Measurements from ENCODE around the gene UGDH. TPM values are rescaled to one million over a fixed set of nuclear protein-coding genes. Genes with fewer than 3 reads are reported as not detected.

Gene UGDH
- total and polyA plus RNA-seq, 2 of the 8 experiments (the other 6 are each of a cell fraction or from before 2014, with no cell fraction given) = 32.0 to 128 TPM

- H2BK5ac ChIP-seq (ENCODE audit: low read depth, low read length) = no peak overlapping the region
- no peak overlapping the region for H3K27ac ChIP-seq (ENCODE audit: low read depth, low read length)
- DNase-seq (ENCODE audit: low read depth in 1 of 2, low spot score in 2 of 2) = no peak
These were observed 25.1 kb downstream of the UGDH start for GRCh38 chr4:39502019-39502663.

More at GRCh38 chr4:39502019-39502663, 25.1 kb downstream of the UGDH start:
- Histone ChIP-seq H4K20me1 (replicated peaks in 1 of 2; ENCODE audit: control insufficient read depth in 1 of 2, insufficient read depth in 2 of 2, low read length in 2 of 2) (no peaks in the 10 kb centered on the region), H3K4me1 (replicated peaks in 1 of 4; ENCODE audit: control insufficient read depth in 3 of 4, insufficient read depth in 4 of 4, low read length in 3 of 4) (no peaks in the 10 kb centered on the region), H4K8ac (ENCODE audit: extremely low read depth, insufficient read depth, low read length) (no peak overlapping the region), H2AK5ac (ENCODE audit: low read depth, low read length) (no peak overlapping the region), H3K56ac (replicated peaks; ENCODE audit: insufficient read length, low read depth, low read length) (no peak overlapping the region), H2BK120ac (replicated peaks; ENCODE audit: low read depth, low read length) (no peak overlapping the region), H3K4me3 (ENCODE audit: extremely low read depth in 1 of 4, insufficient read depth in 2 of 4, low read depth in 3 of 4, low read length in 4 of 4) (no peak overlapping the region), H3K4ac (replicated peaks; ENCODE audit: insufficient read length, low read depth, low read length) (no peak overlapping the region), H2BK12ac (ENCODE audit: low read depth, low read length) (no peak overlapping the region), H3K79me2 (ENCODE audit: control insufficient read depth in 1 of 2, insufficient read depth in 2 of 2, low read length in 2 of 2) (no peaks in the 10 kb centered on the region), H3K23ac (ENCODE audit: insufficient read length) (no peak overlapping the region), H2BK20ac (ENCODE audit: low read length) (no peak overlapping the region), H3K27me3 (replicated peaks in 1 of 4; ENCODE audit: control insufficient read depth in 3 of 4, extremely low read depth in 1 of 4, insufficient read depth in 3 of 4, low read length in 3 of 4) (no peaks in the 10 kb centered on the region), H3K18ac (ENCODE audit: extremely low read depth, low read length) (no peak overlapping the region), H2AFZ (ENCODE audit: low read length) (no peak overlapping the region), H2BK15ac (ENCODE audit: low read length) (no peak overlapping the region), H3K79me1 (ENCODE audit: low read depth, low read length) (no peaks in the 10 kb centered on the region), H3K9ac (replicated peaks in 1 of 4; ENCODE audit: extremely low read depth in 1 of 4, low read depth in 3 of 4, low read length in 3 of 4) (no peak overlapping the region), H3K23me2 (ENCODE audit: low read depth, low read length) (no peaks in the 10 kb centered on the region), H4K91ac (replicated peaks; ENCODE audit: insufficient read length, low read length) (no peak overlapping the region), H3K36me3 (ENCODE audit: control insufficient read depth in 2 of 4, insufficient read depth in 4 of 4, low read length in 3 of 4) (peaks cover 16 to 77% (median 49%) of the 10 kb centered on the region in 4 experiments), H3K9me3 (ENCODE audit: insufficient read depth in 2 of 2, low read depth in 1 of 2, low read length in 1 of 2) (no peaks in the 10 kb centered on the region), H4K5ac (ENCODE audit: insufficient read length, low read depth, low read length) (no peak overlapping the region), H3K14ac (ENCODE audit: insufficient read length) (no peak overlapping the region), H3K4me2 (ENCODE audit: insufficient read depth in 1 of 2, low read depth in 2 of 2, low read length in 2 of 2) (no peak overlapping the region)
- no peak for TF ChIP-seq TAF1 (IDR thresholded peaks at IDR 0.05; ENCODE audit: low read depth, low read length)
- no peak for TF ChIP-seq CEBPB (IDR thresholded peaks at IDR 0.05; ENCODE audit: low read depth, low read length)
- TF ChIP-seq MAFK (IDR thresholded peaks at IDR 0.05; ENCODE audit: low read depth, low read length) = no peak
- no peak for TF ChIP-seq BRCA1 (IDR thresholded peaks at IDR 0.05; ENCODE audit: low read depth, low read length)
- TF ChIP-seq JUND (IDR thresholded peaks at IDR 0.05; ENCODE audit: low read length) = no peak
- ChIA-PET POLR2A (ENCODE audit: partially characterized antibody) (no interaction called here), CTCF (ENCODE audit: partially characterized antibody) (no interaction called here)
- FAIRE-seq = no peak

All from H1 (cell line).